Adrenal gland (tissue), 5 donors: Measurements from ENCODE around the gene RBM33.

Experiments used
- CTCF ChIP-seq, 6 experiments: fragments of 450-650 bp in 4 of 6; fragments of 200-600 bp in 2 of 6; sonication (generic) in 1 of 6; IDR thresholded peaks; 1 replicate in 5 of 6; 2 replicates in 1 of 6; pipeline versions ENCODE4 v1.5.1 to v1.8.0; 2016 to 2021; ENCODE audit warnings: antibody characterized with exemption in 6 of 6, mild to moderate bottlenecking in 2 of 6, moderate library complexity in 1 of 6
- POLR2A ChIP-seq, 2 donors: fragments of 450-650 bp; IDR thresholded peaks; one replicate each; pipeline ENCODE4 v1.6.1; 2017; ENCODE audit warnings: antibody characterized with exemption in 2 of 2, mild to moderate bottlenecking in 2 of 2, moderate library complexity in 1 of 2
- donor health status: DM: no; HTN: no; CAD: no.

GRCh38 chr7:155816192-155816508 is 171.7 kb downstream of the RBM33 start:
- no peak for TF ChIP-seq CTCF (IDR thresholded peaks at IDR 0.05)
- TF ChIP-seq POLR2A (IDR thresholded peaks at IDR 0.05): no peak
